HG03460 (cell line): ENCODE measurements around the gene IFNK.

ENCODE experiments used
- ATAC-seq: cut with Tn5 transposase; IDR thresholded peaks from one replicate; pipeline ENCODE4 v1.9.1; 2021; ENCODE audit not compliant: unreplicated experiment

Gene IFNK

GRCh38 chr9:27510780-27511179 is 13.3 kb upstream of the IFNK start:
- ATAC-seq, result no peak

GRCh38 chr9:27511771-27512170 is 12.3 kb upstream of the IFNK start:
- no peak for ATAC-seq

- no peak for ATAC-seq
Measured at GRCh38 chr9:27514551-27514950, 9.5 kb upstream of the IFNK start.

DNA sequence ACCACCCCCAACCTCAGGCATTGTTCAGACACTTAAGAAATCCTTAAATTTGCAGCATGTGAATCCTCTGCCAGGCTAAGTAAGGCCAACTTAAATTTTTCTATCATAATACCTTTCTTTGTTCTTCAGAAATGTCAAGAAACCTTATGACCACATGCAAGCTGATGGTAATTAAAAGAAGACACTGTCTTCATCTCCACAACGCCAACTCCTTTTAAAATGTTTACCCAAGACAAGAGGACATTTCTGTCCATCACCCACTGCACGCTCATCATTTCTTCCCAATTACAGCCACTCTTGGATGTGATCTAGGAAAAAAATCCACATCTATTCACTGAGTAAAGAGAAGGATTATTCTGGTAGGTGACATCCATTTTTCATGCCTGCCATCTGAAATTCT is 6.1 kb upstream of the IFNK start:
- no peak for ATAC-seq

DNA sequence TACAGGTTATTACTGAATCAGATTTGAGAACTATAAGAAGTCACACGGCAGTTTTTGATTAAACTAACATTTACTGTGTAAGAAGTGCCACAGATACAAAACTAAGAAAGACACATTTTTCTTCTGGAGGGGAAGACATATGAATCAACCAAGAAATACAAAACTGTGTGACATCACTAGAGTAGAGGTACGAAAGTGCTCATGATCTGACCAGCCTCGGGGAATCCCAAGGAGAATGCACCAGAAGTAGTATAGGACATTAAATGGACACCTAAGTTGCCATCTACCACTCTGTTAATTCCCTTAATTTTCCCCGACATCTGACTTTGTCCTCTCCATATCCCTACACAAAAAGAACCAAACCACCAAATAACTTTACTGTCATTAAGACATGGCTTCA is 5.3 kb upstream of the IFNK start:
- no peak for ATAC-seq

- no peak for ATAC-seq
Measured at GRCh38 chr9:27519466-27520465, 4.3 kb upstream of the IFNK start.

- no peak for ATAC-seq
Measured at GRCh38 chr9:27520986-27521385, 3.1 kb upstream of the IFNK start.

DNA sequence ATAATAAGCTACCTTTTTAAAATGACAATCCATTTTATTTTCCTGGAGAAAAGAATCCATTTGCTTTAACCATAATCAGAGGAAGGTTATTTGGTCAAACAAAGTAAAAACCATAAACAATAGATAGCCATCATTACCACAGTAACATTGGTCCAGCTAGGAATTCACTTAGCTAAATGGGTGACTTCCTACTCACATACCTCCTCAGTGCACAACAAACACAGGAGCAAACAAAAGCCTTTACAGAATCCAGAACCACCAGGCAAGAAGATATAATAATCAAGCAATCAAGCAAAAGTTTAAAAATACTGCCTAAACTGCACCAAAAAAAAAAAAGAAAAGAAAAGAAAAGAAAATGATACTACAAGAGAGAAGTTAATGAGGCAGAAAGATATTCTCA is 949 bp upstream of the IFNK start:
- no peak for ATAC-seq

GRCh38 chr9:27527702-27528075 is 3.6 kb downstream of the IFNK start:
- ATAC-seq, result no peak

DNA sequence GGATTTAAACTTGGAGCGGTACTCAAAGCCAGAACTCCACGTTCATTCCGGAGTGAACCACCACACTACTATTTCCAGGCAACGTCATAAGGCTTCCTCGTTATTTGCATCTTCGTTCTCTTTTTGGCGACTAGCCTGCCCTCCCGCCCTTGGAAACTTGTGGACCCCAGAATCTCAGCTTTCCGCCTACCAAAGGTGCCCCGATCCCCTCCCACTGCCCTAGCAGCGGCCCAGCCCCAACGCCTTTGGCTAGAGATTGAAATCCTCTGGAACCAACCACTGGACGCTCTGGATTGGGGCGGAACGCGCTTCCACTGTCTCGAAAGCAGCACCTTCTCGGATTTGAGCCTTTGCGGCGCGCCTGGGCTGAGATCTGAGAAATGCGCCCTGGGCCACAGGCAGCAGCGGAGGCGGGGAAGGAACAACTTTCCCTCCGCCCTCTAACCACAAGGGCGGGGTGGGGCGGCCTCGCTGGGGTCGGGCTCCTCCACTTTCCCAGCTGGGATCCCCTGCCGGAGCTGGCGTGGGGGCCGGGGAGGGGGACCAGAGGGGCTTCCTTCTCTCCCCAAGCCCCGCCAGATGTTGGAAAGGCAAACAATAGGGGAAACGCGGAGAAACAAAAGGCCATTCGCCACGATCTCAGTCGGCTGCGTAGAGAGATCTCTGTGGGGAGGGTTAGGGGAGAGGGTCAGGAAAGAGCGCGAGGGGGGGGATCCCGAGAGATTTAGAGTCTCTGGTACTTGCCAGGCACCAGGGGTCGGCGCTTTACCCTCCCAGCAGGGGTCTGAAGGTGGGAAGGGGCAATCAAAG is 4.2 kb downstream of the IFNK start:
- peak; percentile 50 for ATAC-seq

DNA sequence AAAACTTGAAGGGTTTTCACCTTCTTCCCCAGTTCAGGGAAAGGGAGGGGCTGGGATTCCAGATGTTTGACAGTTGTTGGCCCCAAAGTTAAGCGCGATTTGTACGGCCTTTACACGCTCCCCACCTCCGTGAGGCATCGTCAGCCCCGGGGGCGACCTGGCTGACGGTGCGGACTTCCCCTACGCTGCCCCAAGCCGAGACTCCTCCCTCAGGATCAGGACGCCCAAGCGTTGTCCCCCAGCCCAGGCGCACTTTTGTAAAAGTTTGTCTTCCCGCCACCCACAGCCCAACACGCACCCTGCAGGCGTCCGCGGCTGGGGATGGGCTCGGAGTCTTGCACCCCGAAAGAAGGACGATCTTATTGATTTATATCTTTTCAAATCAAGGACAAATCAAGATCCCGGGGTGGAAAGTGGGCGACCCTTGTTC is 4.8 kb downstream of the IFNK start:
- ATAC-seq, result peak; percentile 50

DNA sequence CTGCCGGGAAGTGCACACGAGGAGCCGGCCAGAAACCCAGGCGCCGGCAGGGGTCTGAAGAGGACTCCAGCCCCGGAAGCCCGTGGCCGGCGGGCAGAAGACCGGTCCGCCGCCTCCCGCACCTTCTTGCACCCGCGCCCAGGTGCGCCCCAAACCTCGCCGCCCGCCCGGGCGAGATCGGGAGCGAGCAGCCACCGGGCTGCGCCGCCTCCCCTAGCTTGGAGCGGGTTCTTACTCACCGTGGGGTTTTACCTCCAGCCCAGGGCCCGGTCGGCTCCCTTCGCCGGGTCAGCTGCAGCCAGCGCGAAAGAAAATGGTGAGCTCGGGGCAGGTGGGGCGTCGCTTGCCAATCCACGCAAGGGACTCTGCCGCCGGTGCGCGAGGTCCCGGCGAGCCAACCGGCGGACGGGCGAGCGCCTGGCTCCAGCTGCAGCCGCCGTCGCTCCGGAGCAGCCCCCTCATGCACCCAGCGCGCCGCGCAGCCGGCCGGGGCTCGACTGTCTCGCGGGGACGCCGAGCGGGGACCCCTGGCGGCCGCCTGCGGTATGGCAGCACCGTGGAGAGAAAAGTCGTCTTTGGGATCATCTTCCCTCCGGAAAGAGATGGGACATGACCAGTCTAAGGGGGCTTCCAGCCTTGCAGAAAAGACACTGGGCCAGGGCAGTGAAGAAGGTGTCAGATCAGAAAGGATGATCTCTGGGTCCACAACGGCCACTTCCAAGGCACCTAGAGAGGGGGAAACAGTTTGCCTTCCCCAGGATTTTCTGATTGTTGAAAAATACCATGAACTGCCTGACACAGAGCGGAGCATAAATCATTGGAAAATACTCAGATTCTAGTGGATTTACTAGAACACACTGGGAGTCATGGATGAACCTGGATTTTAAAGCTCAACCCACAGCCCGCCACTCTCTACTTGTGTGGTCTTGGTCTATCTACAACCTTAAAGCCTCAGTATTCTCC is 5.5 kb downstream of the IFNK start, which contains the start of gene MOB3B:
Gene MOB3B, minus strand, starts transcription at position 499 of the 963 bp plus-strand sequence. CDS start 74,264 bp downstream, outside the sequence.
- peak; percentile 76 for ATAC-seq

- no peak for ATAC-seq
Measured at GRCh38 chr9:27530915-27531755, 7.0 kb downstream of the IFNK start.

DNA sequence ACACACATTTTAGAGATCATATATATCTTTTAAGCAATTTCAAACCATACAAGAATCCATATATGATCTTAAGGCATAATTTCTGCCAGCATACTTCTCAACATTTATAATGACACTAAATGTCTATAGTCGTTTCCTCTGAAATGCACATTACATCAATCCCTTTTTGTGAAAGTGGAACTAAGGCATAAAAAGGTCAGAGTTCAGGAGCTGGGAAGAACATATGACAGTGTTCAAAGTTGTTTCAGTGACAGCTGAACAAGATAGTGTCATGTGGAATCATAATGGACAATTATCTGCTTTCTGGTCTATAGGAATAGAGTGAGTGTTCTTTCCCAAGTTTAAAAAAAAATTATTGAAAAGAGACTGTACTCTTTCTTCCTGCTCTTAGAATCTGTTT is 8.0 kb downstream of the IFNK start:
- ATAC-seq, result no peak

DNA sequence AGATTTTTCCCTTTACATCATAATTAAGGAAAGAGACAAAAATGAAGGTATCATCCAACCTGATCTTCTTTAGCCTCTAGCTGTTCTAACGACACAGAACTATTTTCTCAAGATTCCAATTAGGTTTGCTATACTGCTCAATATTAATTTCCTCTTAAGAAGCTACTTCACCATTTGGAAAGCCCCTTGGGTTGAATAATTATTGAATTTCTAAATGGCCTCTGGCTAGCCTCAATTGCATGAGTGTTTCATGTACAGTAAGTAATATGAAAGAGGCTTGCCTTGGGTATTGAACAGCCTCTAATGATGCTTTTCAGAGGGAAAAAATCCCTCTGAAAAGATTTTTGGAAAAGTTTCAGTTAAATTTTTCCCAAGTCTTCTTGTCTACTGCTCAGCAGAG is 9.2 kb downstream of the IFNK start:
- no peak for ATAC-seq

- no peak for ATAC-seq
Measured at GRCh38 chr9:27534131-27534530, 10.0 kb downstream of the IFNK start.

DNA sequence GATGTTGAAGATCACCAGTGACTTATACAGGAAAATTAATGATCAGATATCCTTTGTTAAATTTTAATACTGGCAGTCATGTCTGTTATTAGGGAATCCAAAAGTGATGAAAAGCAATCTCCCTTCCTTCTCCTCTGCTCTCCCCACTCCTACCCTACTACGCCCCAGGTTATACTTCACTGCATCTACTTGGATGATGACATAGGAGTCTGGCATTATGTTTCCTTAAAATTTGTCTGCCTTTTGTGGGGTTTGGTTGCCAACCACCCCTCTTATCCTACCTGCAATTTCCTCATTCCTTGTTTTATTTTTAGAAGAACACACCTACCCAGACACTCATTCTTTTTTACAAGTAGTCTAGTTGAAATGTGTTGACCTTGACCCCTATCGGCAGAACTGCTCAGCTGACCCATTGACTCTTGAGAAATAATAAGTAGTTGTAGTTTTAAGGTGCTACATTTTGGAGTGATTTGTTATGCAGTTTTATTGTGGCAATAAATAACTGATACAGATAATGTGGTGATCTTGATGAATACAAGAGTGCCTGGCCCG is 10.6 kb downstream of the IFNK start:
- no peak for ATAC-seq

- no peak for ATAC-seq
Measured at GRCh38 chr9:27535701-27536118, 11.6 kb downstream of the IFNK start.

DNA sequence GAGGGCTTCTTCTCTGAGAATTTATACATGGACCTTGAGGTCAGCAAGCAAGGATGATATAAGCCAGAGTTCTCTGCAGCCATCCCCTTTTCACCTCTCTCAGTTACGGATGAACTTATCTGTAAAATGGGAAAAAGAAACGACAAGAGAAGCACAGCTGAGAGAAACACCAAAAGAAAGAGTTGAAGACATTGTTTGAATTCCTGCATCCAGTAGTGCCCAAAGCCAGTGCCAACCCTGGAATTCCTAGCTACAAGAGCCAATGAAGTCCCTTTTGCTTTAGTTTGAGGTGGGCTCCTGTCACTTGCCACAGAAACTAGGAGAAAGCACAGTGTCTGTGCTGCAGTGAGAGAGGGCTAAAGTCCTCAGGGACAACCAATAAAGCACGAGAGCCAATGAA is 12.1 kb downstream of the IFNK start:
- no peak for ATAC-seq
